ENCODE measurements around the gene FAM13B.
A peak's percentile ranks its signal among the peaks of the same experiment; 100 is the strongest.

GRCh38 chr5:138035605-138036537 is 3.0 kb upstream of the FAM13B start:
- TF ChIP-seq CTCF (IDR thresholded peaks at IDR 0.05; ENCODE audit: insufficient read depth, low read length, poor library complexity, severe bottlenecking) (peak; percentile 98), EZH2phosphoT487 (conservative IDR thresholded peaks at IDR 0.05; ENCODE audit: low read length) (no peak)

Measured in SU-DHL-6 (cell line).